ENCODE data around the gene ZXDC. TPM values are rescaled to one million over a fixed set of nuclear protein-coding genes. Genes with fewer than 3 reads are reported as not detected.

The ZXDC gene
- total and polyA plus RNA-seq, 8 donors = 30.1 to 40.8 (median 35.5) TPM

DNA sequence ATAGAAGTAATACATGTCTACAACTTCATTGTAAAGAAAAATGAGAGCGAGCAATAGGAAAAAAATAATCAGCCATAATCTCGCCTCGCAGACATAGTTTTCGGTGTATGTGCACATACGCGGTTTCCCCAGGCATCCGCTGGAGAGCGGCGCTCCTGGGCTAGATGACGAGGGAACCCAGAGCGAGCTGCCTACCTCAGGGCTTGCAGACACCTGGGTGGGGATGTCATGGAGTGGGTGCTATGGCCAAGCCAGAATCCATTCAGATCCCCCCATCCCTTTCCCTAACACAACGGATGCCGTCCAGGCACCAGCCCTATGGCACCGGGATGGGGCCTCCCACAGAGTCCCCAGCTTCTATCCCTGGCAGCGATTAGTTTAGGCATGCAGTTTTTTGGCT is 85.5 kb downstream of the ZXDC start:
- no peak for ATAC-seq
- Histone ChIP-seq H3K36me3 (no peaks in the 10 kb centered on the region), H3K27ac (no peak overlapping the region), H3K27me3 (peaks cover 7 to 54% of the 10 kb centered on the region in 2 donors), H3K4me1 (peaks cover 6 to 21% of the 10 kb centered on the region in 2 donors), H3K4me3 (no peak overlapping the region), H3K9me3 (no peaks in the 10 kb centered on the region)
- intact Hi-C loops (cut with DNase I) = loop anchor here in 1 of 2 donors (5.0 kb wide), 2 partner anchors 133 to 258 kb away; no protein-coding TSS in a partner anchor
- TF ChIP-seq CTCF (IDR thresholded peaks at IDR 0.05) = no peak
- DNase-seq = peak in 2 of 4 donors; percentile 19 to 55

DNA sequence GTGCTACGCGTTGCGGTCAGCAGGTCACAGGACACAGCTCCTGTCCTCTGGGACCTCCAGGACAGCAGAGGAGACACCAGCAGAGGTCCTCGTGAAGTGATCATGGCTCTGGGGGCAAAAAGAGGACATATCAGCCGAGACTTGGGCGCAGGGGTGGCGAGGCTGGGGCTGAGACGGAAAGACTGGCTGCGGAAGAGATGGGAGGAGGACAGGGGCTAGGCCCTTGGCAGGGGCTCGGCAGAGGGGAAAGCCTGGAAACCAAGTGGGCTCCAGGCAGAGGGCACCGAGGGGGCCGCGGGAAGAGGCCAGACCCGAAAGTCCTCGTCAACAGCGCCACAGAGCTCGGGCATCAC is 85.9 kb downstream of the ZXDC start:
- DNase-seq = peak in 2 of 4 donors; percentile 32 to 71
- Histone ChIP-seq H3K4me1 (peaks cover 6 to 17% of the 10 kb centered on the region in 2 donors), H3K9me3 (no peaks in the 10 kb centered on the region), H3K36me3 (no peaks in the 10 kb centered on the region), H3K27ac (no peak overlapping the region), H3K4me3 (no peak overlapping the region), H3K27me3 (peaks cover 3 to 49% of the 10 kb centered on the region in 2 donors)
- no peak for TF ChIP-seq CTCF (IDR thresholded peaks at IDR 0.05)
- intact Hi-C loops (cut with DNase I) = loop anchor here in 1 of 2 donors (5.0 kb wide), 2 partner anchors 132 to 257 kb away; no protein-coding TSS in a partner anchor
- no peak for ATAC-seq

GRCh38 chr3:126389112-126389793 is 86.4 kb downstream of the ZXDC start:
- DNase-seq (peak; percentile 82 to 94 (median 93)), ATAC-seq (peak; percentile 99)
- peaks cover 6 to 13% of the 10 kb centered on the region in 2 donors for H3K4me1 ChIP-seq
- intact Hi-C loops (cut with DNase I) = no loop called here
- H3K4me3 ChIP-seq = peak overlapping the region; percentile 17 to 26
- H3K27ac ChIP-seq = peak overlapping the region; percentile 54 to 64
- peak; percentile 85 to 92 for TF ChIP-seq CTCF (IDR thresholded peaks at IDR 0.05)
- peaks cover 0 to 44% of the 10 kb centered on the region in 2 donors for H3K27me3 ChIP-seq
- H3K36me3 ChIP-seq = no peaks in the 10 kb centered on the region
- no peaks in the 10 kb centered on the region for H3K9me3 ChIP-seq

Other genes starting within 250 kb of the ZXDC start
- gene KLF15, start 118.5 kb downstream of the ZXDC start, total RNA-seq = 10 to 100 TPM; 12.8 to 14.8 TPM
- 10 to 100 TPM in 2 of 6 donors, 1 to 10 TPM in 4; 5.4 to 11.0 (median 7.8) TPM for gene KLF15, start 118.5 kb downstream of the ZXDC start, polyA plus RNA-seq (ENCODE audit: insufficient read length in 6 of 6)
- gene CFAP100, start 81.0 kb downstream of the ZXDC start, total RNA-seq = 1 to 10 TPM in 1 of 2 donors, not detected in 1; 8.2 TPM
- gene CFAP100, start 81.0 kb downstream of the ZXDC start, polyA plus RNA-seq (ENCODE audit: insufficient read length in 6 of 6) = 1 to 10 TPM; 1.0 to 7.9 (median 5.6) TPM
- gene UROC1, start 41.9 kb upstream of the ZXDC start, total RNA-seq = not detected
- under 1 TPM in 5 of 6 donors, not detected in 1; 0.08 to 0.24 (median 0.13) TPM for gene UROC1, start 41.9 kb upstream of the ZXDC start, polyA plus RNA-seq (ENCODE audit: insufficient read length in 6 of 6)
- gene CHST13, start 48.3 kb upstream of the ZXDC start, total RNA-seq = 1 to 10 TPM in 1 of 2 donors, under 1 TPM in 1; 0.61 to 3.0 TPM
- under 1 TPM; 0.11 to 0.29 (median 0.22) TPM for gene CHST13, start 48.3 kb upstream of the ZXDC start, polyA plus RNA-seq (ENCODE audit: insufficient read length in 6 of 6)
- gene C3orf22, start 83.0 kb upstream of the ZXDC start, total RNA-seq = not detected
- gene C3orf22, start 83.0 kb upstream of the ZXDC start, polyA plus RNA-seq (ENCODE audit: insufficient read length in 6 of 6) = under 1 TPM in 5 of 6 donors, not detected in 1; 0.10 to 0.25 (median 0.12) TPM
- gene TXNRD3, start 179.2 kb upstream of the ZXDC start, total RNA-seq = 10 to 100 TPM in 1 of 2 donors, 1 to 10 TPM in 1; 9.6 to 12.6 TPM
- 10 to 100 TPM; 19.3 to 25.6 (median 20.4) TPM for gene TXNRD3, start 179.2 kb upstream of the ZXDC start, polyA plus RNA-seq (ENCODE audit: insufficient read length in 6 of 6)
- gene CHCHD6, start 228.3 kb upstream of the ZXDC start, total RNA-seq = 10 to 100 TPM; 11.8 to 11.9 TPM
- gene CHCHD6, start 228.3 kb upstream of the ZXDC start, polyA plus RNA-seq (ENCODE audit: insufficient read length in 6 of 6) = 10 to 100 TPM; 17.6 to 21.1 (median 18.4) TPM